GM18526 (cell line): ENCODE measurements around the gene RIMKLB.

Source experiments
- POLR2A ChIP-seq: IDR thresholded peaks from 3 replicates; pipeline ENCODE4 v1.6.1; 2011; ENCODE audit not compliant: insufficient read length; ENCODE audit errors: extremely low read depth

Gene RIMKLB

DNA sequence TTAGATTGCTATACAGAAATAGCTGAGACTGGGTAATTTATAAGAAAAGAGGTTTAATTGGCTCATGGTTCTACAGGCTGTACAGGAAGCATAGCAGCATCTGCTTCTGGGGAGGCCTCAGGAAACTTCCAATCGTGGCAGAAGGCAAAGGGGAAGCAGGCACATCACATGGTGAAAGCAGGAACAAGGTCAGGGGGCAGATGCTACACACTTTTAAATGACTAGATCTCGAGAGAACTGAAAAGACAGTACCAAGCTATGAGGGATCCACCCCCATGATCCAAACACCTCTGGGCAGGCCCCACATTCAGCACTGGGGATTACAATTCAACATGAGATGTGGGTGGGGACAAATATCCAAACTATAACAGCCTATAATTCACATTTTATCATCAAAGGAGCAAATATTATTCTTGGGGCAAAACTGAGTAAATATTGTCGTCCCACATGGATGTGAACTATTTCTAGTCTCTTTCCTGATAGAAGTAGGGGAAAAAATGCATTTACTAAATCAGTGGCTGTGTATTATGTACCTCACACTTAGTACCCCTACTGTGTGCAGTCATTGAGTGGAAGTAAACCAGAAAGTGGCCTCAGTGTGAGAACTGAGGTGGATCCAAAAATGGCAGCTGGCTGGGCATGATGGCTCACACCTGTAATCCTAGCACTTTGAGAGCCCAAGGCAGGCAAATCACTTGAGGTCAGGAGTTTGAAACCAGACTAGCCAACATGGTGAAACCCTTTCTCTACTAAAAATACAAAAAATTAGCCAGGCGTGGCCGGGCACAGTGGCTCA is 99.2 kb downstream of the RIMKLB start:
- no peak for TF ChIP-seq POLR2A

GRCh38 chr12:8813572-8814357 is 116.0 kb downstream of the RIMKLB start:
- no peak for TF ChIP-seq POLR2A

- TF ChIP-seq POLR2A: no peak
Observed at GRCh38 chr12:8816448-8817050, 118.8 kb downstream of the RIMKLB start.

DNA sequence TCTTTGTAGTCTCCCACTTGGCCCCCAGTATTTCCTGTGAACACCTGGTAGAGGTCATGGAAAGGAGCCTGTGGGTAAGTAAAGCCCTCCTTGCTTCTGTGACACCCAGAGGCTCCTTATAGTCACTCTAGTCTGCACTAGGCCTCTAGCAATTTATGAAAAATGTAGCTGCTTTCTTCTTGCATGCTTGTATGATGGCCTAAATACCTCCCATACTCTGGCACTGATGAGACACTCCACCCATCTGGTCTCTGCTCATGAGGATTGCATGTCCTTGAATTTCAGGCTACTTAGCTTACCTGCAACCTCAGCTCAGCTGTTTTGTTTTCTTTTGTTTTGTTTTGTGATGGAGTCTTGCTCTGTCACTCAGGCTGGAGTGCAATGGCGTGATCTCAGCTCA is 120.1 kb downstream of the RIMKLB start:
- TF ChIP-seq POLR2A: no peak

GRCh38 chr12:8818526-8818925 is 120.7 kb downstream of the RIMKLB start:
- no peak for TF ChIP-seq POLR2A

DNA sequence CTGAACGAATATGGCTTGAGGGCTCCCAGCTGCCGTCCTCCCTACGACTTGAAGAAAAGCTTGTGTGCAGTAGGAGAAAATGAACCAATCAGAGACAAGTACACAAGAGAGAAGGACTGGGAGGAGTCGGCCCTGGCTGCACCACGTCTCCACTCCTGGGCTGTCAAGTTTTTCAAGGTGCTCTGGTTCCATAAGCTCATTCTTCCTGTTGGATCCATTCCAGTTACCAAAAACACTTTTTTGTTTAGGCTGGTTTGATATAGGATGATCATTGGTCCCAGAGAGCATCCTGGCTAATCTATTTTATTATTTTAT is 121.8 kb downstream of the RIMKLB start:
- no peak for TF ChIP-seq POLR2A

- no peak for TF ChIP-seq POLR2A
Observed at GRCh38 chr12:8821591-8821990, 123.8 kb downstream of the RIMKLB start.

GRCh38 chr12:8822298-8822697 is 124.5 kb downstream of the RIMKLB start, which contains the start of gene A2ML1:
Gene A2ML1 (plus strand): TSS chr12:8822621. CDS start chr12:8822652, 31 bp downstream.
- no peak for TF ChIP-seq POLR2A

DNA sequence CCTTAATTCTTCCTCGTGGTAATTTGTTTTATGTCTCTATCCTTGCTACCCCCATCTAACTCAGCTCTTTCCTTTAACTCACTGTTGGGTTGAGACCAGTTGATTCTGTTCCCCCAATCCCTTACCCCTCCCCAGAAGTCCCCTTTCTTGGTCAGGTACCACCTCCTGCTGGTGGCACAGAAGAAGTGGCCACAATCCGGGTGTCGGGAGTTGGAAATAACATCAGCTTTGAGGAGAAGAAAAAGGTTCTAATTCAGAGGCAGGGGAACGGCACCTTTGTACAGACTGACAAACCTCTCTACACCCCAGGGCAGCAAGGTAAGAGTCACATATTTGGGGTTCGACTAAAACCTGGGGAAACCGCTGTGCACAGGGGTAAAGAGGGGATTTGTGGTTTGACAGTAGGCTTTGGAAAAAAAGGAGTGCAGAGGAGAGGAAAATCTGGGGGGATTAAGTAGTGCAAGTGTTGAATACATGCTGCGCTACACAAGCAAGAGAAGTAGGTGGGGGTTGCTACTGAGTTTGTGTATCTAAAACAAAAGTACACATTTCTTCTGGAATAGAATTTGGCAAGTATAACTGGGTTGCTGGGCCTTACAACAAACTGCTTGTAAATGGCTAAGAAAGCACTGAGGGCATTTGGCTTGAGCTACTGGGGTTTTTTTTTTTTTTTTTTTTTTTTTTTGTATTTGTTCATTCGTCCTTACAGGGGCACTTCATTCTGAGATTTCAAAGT is 125.9 kb downstream of the RIMKLB start:
- TF ChIP-seq POLR2A: no peak

- TF ChIP-seq POLR2A: no peak
Observed at GRCh38 chr12:8827551-8828256, 129.9 kb downstream of the RIMKLB start.

DNA sequence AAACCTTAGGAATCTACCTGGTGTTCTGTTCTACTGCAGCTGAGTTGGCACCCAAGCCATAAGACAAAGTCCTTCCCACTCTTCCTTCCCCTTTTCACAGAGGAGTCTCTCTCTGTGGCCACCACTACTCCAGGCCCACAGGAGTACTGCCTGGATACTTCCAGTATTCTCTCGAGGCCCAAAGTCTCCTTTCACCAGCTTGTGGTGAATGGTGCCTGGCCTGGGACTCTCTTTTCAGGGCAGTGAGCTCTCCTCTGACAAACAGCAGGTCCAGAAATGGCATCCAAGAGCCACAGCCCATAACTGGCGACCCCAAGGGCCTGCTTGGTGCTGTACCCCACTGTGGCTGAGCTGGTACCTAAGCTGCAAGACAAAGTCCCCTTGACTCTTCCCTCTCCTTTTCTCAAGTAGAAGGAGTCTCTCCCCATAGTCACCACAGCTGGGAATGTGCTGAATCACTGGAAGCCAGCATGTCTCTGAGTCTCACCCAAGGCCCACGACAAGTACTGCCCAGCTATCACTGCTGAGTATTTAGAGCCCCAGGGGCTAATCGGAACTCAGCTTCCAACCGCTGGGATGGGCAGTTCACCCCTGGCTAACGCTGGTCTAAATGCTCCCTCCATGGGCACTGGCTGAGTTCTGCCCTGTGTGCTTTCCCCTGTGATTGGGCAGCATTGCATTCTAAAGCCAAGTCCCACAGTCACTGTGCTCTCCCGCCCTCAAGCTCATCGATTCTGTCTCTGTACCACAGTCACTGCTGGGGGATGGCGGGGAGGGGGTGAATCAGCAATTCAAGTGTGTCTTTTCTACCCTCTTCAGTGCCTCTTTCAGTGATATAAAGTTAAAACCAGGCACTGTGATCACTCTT is 130.7 kb downstream of the RIMKLB start:
- no peak for TF ChIP-seq POLR2A

DNA sequence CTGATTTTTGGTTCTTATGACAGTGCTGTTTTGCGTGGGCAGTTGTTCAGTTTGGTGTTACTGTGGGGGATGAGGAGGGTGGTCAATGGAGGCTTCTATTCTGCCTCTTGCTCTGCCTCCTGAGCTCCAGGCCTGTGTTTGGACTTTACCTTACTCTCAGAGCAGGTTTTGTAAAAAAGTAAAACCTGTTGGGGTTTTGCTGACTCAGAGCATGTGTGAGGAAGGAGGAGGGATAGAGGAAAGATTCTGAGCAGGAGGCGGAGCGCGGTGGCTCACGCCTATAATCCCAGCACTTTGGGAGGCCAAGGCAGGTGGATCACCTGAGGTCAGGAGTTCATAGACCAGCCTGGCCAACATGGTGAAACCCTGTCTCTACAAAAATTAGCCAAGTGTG is 131.3 kb downstream of the RIMKLB start:
- TF ChIP-seq POLR2A: no peak

GRCh38 chr12:8829621-8830020 is 131.8 kb downstream of the RIMKLB start:
- TF ChIP-seq POLR2A: no peak

DNA sequence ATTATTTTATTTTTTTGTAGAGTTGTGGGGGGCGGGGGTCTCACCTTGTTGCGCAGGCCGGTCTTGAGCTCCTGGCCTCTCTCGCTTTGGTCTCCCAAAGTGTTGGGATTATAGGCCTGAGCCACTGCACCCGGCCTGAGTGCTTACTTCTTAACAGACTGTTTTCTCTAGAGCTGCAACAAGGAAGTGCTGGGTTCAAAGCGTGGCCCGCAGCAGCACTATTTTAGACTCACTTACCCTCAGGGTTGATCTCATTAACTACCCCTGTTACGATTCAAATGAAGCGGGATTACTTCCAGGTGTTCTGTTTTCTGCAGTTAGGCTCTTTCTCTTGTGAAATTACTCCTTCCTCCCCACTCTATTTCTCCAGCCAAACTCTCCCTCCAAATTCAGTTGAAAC is 133.3 kb downstream of the RIMKLB start:
- no peak for TF ChIP-seq POLR2A
